ENCODE data around the gene PSMA3. TPM values are rescaled to one million over a fixed set of nuclear protein-coding genes. Genes with fewer than 3 reads are reported as not detected.
A peak's percentile ranks its signal among the peaks of the same experiment; 100 is the strongest.

Gene PSMA3
- 105 and 154 TPM in 2 replicates for total RNA-seq (ENCODE audit: low replicate concordance)

- DNase-seq (ENCODE audit: low read depth): peak; percentile 96
- TF ChIP-seq CTCF (IDR thresholded peaks at IDR 0.05; ENCODE audit: insufficient read depth, low read length): peak; percentile 25
- peak within 1 kb of the TSS; percentile 92 for H3K4me3 ChIP-seq (ENCODE audit: low read depth, low read length)
Observed at GRCh38 chr14:58244556-58245387, at the start of gene PSMA3. PSMA3 (plus strand) TSS chr14:58244843; CDS start chr14:58244921, 78 bp downstream.

- no peak overlapping the region for H3K4me3 ChIP-seq (ENCODE audit: low read depth, low read length)
- TF ChIP-seq CTCF (IDR thresholded peaks at IDR 0.05; ENCODE audit: insufficient read depth, low read length): no peak
- DNase-seq (ENCODE audit: low read depth): no peak
Observed at GRCh38 chr14:58196198-58196597, 48.4 kb upstream of the PSMA3 start.

- no peak overlapping the region for H3K4me3 ChIP-seq (ENCODE audit: low read depth, low read length)
- DNase-seq (ENCODE audit: low read depth): no peak
- no peak for TF ChIP-seq CTCF (IDR thresholded peaks at IDR 0.05; ENCODE audit: insufficient read depth, low read length)
Observed at GRCh38 chr14:58198086-58198485, 46.6 kb upstream of the PSMA3 start.

GRCh38 chr14:58199726-58200479, 44.7 kb upstream of the PSMA3 start, which contains the start of gene ACTR10:
ACTR10 (plus strand) TSS chr14:58200149; CDS start chr14:58200218, 69 bp downstream.
- TF ChIP-seq CTCF (IDR thresholded peaks at IDR 0.05; ENCODE audit: insufficient read depth, low read length): no peak
- peak; percentile 65 for DNase-seq (ENCODE audit: low read depth)

GRCh38 chr14:58200480-58200841, 44.2 kb upstream of the PSMA3 start:
- no peak for TF ChIP-seq CTCF (IDR thresholded peaks at IDR 0.05; ENCODE audit: insufficient read depth, low read length)
- peak overlapping the region; percentile 75 for H3K4me3 ChIP-seq (ENCODE audit: low read depth, low read length)
- no peak for DNase-seq (ENCODE audit: low read depth)

More at GRCh38 chr14:58199726-58200479, 44.7 kb upstream of the PSMA3 start, which contains the start of gene ACTR10:
- H3K4me3 ChIP-seq (ENCODE audit: low read depth, low read length): peak within 1 kb of the TSS; percentile 75

- H3K4me3 ChIP-seq (ENCODE audit: low read depth, low read length): peak overlapping the region; percentile 75
- peak; percentile 7 for DNase-seq (ENCODE audit: low read depth)
- TF ChIP-seq CTCF (IDR thresholded peaks at IDR 0.05; ENCODE audit: insufficient read depth, low read length): no peak
Observed at GRCh38 chr14:58200846-58201245, 43.8 kb upstream of the PSMA3 start.
